ENCODE measurements around the gene LANCL2.

Gene LANCL2, protein sequence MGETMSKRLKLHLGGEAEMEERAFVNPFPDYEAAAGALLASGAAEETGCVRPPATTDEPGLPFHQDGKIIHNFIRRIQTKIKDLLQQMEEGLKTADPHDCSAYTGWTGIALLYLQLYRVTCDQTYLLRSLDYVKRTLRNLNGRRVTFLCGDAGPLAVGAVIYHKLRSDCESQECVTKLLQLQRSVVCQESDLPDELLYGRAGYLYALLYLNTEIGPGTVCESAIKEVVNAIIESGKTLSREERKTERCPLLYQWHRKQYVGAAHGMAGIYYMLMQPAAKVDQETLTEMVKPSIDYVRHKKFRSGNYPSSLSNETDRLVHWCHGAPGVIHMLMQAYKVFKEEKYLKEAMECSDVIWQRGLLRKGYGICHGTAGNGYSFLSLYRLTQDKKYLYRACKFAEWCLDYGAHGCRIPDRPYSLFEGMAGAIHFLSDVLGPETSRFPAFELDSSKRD

DNA sequence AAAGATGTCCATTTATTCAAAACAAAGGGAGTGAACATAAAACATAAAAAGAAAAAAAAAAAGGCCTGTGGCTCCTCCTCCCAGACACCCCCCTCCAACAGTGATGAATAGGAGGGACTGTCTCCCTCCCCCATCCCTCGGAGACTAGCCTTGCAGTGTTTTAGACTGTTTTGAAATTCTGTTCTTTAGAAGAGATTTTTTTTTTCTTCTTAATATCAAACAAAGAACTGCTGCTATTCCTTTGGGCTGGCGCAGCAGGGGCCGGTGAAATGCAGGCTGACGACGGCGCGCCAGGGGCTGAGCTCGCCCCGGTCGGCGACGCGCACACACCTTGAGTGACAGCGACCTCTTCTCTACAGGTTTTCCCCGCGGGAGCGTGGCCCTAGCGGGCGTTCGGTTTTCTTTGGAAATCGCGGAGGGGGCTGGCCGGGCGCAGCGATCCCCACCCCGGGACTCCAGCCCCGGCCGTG, at the start of gene LANCL2:
TSS of gene LANCL2 (plus strand) at position 133 of the 470 bp plus-strand sequence. CDS start 689 bp downstream, outside the sequence.
- Histone ChIP-seq H2AFZ (ENCODE audit: low read depth, low read length) (peak within 1 kb of the TSS; percentile 86), H4K20me1 (ENCODE audit: insufficient read depth, low read length) (no peaks in the 10 kb centered on the region), H3K36me3 (replicated peaks; ENCODE audit: low read depth, low read length) (no peaks in the 10 kb centered on the region), H3K79me2 (ENCODE audit: low read length) (peaks cover 8% of the 10 kb centered on the region), H3K27ac (ENCODE audit: low read length) (peak within 1 kb of the TSS; percentile 76), H3K9ac (ENCODE audit: low read length) (peak within 1 kb of the TSS; percentile 95), H3K27me3 (ENCODE audit: low read depth, low read length) (peaks cover 4% of the 10 kb centered on the region; the same call in 1 of the 2 replicates), H3K4me3 (ENCODE audit: low read length) (peak within 1 kb of the TSS; percentile 97), H3K4me1 (ENCODE audit: low read length) (peaks cover 17% of the 10 kb centered on the region), H3K9me3 (ENCODE audit: insufficient read depth, low read length) (no peaks in the 10 kb centered on the region), H3K4me2 (ENCODE audit: low read length) (peak within 1 kb of the TSS; percentile 96)
- TF ChIP-seq EZH2phosphoT487 (IDR thresholded peaks at IDR 0.05; ENCODE audit: low read depth): no peak
- TF ChIP-seq, protein P1, sequence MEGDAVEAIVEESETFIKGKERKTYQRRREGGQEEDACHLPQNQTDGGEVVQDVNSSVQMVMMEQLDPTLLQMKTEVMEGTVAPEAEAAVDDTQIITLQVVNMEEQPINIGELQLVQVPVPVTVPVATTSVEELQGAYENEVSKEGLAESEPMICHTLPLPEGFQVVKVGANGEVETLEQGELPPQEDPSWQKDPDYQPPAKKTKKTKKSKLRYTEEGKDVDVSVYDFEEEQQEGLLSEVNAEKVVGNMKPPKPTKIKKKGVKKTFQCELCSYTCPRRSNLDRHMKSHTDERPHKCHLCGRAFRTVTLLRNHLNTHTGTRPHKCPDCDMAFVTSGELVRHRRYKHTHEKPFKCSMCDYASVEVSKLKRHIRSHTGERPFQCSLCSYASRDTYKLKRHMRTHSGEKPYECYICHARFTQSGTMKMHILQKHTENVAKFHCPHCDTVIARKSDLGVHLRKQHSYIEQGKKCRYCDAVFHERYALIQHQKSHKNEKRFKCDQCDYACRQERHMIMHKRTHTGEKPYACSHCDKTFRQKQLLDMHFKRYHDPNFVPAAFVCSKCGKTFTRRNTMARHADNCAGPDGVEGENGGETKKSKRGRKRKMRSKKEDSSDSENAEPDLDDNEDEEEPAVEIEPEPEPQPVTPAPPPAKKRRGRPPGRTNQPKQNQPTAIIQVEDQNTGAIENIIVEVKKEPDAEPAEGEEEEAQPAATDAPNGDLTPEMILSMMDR (IDR thresholded peaks at IDR 0.05; ENCODE audit: low read depth, low read length): no peak

DNA sequence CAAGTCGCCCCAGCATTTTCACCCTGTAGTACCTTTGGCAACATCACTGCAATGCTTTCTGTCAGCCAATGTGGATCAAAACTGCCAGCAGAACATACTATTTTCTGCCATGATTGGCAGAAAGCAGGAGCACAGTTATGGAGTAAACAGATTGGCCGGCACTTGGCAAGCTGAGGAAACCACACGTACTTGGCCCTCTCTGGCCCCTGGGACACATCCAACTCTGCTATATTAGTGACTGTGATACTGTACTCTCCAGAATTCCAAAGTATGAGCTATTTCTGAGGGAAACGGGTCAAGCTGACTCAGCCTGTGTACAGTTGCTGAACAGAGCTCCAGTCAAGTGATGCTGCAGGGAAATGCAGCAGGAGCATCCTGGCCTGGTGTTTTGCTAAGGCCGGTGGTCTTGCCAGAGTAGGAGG, 39.8 kb upstream of the LANCL2 start:
- H3K27me3 ChIP-seq (ENCODE audit: low read depth, low read length): 0 out of 2 replicates have a peak, but pooled peaks cover 2% of the 10 kb centered on the region
- no peaks in the 10 kb centered on the region for H4K20me1 ChIP-seq (ENCODE audit: insufficient read depth, low read length)
- no peaks in the 10 kb centered on the region for H3K36me3 ChIP-seq (replicated peaks; ENCODE audit: low read depth, low read length)
- H2AFZ ChIP-seq (ENCODE audit: low read depth, low read length): no peak overlapping the region
- H3K27ac ChIP-seq (ENCODE audit: low read length): no peak overlapping the region
- no peak overlapping the region for H3K9ac ChIP-seq (ENCODE audit: low read length)
- H3K9me3 ChIP-seq (ENCODE audit: insufficient read depth, low read length): no peaks in the 10 kb centered on the region
- no peak overlapping the region for H3K4me2 ChIP-seq (ENCODE audit: low read length)
- no peaks in the 10 kb centered on the region for H3K79me2 ChIP-seq (ENCODE audit: low read length)
- TF ChIP-seq, protein P1 (IDR thresholded peaks at IDR 0.05; ENCODE audit: low read depth, low read length): no peak
- H3K4me3 ChIP-seq (ENCODE audit: low read length): no peak overlapping the region
- H3K4me1 ChIP-seq (ENCODE audit: low read length): no peaks in the 10 kb centered on the region

DNA sequence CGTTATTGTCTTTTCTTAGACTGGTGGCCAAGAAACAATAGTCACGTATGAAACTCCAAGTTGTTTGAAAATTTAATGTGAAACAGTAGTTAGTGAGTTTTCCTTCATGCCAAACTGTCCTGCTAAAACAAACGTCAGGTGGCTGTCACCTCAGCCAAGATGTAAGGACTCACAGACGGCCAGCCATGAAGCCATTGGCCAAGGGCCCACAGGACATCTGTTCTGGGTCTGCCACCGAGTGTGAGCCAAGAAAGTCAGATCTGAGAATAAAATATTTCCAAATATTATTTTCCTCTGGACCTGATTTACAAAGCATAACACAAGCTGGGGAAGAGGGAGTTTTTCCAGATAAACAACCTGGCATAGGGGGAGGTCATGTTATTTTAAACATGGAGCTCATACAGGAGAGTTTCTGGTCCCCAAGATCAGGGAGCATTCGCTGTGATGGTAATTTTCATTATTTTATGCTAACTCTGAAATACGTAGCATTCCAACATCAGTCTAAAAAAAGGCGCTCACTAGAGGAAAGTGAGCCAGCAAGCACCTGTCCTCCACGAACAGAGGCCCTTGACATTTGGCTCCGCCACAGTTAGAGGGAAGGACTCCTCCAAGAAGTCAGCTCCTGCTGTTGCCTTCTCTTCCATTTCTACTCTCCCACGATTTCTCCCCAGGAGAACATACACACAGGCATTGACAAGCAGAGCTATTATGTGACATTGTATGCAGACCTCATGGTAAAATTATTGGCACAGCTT, 38.9 kb upstream of the LANCL2 start:
- H4K20me1 ChIP-seq (ENCODE audit: insufficient read depth, low read length): no peaks in the 10 kb centered on the region
- H3K4me1 ChIP-seq (ENCODE audit: low read length): no peaks in the 10 kb centered on the region
- H3K9me3 ChIP-seq (ENCODE audit: insufficient read depth, low read length): no peaks in the 10 kb centered on the region
- H3K9ac ChIP-seq (ENCODE audit: low read length): no peak overlapping the region
- H3K4me2 ChIP-seq (ENCODE audit: low read length): no peak overlapping the region
- no peak overlapping the region for H2AFZ ChIP-seq (ENCODE audit: low read depth, low read length)
- H3K27ac ChIP-seq (ENCODE audit: low read length): no peak overlapping the region
- H3K27me3 ChIP-seq (ENCODE audit: low read depth, low read length): 0 out of 2 replicates have a peak, but pooled peaks cover 2% of the 10 kb centered on the region
- no peak overlapping the region for H3K4me3 ChIP-seq (ENCODE audit: low read length)
- TF ChIP-seq EZH2phosphoT487 (IDR thresholded peaks at IDR 0.05; ENCODE audit: low read depth): no peak
- TF ChIP-seq, protein P1 (IDR thresholded peaks at IDR 0.05; ENCODE audit: low read depth, low read length): no peak
- no peaks in the 10 kb centered on the region for H3K36me3 ChIP-seq (replicated peaks; ENCODE audit: low read depth, low read length)
- no peaks in the 10 kb centered on the region for H3K79me2 ChIP-seq (ENCODE audit: low read length)

All from OCI-LY3 (cell line).